Measurements from ENCODE around the gene TSSC4.

TSSC4 gene

GRCh38 chr11:2418693-2419360 lies 18.3 kb downstream of the TSSC4 start:
- DNase-seq (ENCODE audit: low read depth in 1 of 2, low spot score in 1 of 2): no peak
- Histone ChIP-seq H3K27ac (replicated peaks) (no peak overlapping the region), H3K27me3 (ENCODE audit: insufficient read depth, poor library complexity, severe bottlenecking) (no peaks in the 10 kb centered on the region), H3K4me3 (replicated peaks; ENCODE audit: insufficient read depth, low read length) (no peak overlapping the region)
- no peak for TF ChIP-seq GABPA (IDR thresholded peaks at IDR 0.05; ENCODE audit: low read depth)
- TF ChIP-seq POLR2AphosphoS5 (IDR thresholded peaks at IDR 0.05; ENCODE audit: low read depth): no peak
- no peak for TF ChIP-seq SPI1 (IDR thresholded peaks at IDR 0.05; ENCODE audit: borderline replicate concordance, low read depth)
- TF ChIP-seq, protein P1, sequence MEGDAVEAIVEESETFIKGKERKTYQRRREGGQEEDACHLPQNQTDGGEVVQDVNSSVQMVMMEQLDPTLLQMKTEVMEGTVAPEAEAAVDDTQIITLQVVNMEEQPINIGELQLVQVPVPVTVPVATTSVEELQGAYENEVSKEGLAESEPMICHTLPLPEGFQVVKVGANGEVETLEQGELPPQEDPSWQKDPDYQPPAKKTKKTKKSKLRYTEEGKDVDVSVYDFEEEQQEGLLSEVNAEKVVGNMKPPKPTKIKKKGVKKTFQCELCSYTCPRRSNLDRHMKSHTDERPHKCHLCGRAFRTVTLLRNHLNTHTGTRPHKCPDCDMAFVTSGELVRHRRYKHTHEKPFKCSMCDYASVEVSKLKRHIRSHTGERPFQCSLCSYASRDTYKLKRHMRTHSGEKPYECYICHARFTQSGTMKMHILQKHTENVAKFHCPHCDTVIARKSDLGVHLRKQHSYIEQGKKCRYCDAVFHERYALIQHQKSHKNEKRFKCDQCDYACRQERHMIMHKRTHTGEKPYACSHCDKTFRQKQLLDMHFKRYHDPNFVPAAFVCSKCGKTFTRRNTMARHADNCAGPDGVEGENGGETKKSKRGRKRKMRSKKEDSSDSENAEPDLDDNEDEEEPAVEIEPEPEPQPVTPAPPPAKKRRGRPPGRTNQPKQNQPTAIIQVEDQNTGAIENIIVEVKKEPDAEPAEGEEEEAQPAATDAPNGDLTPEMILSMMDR (IDR thresholded peaks at IDR 0.05; ENCODE audit: insufficient read depth, low read length): no peak
- TF ChIP-seq REST (IDR thresholded peaks at IDR 0.05; ENCODE audit: insufficient replicate concordance, low read depth): no peak

DNA sequence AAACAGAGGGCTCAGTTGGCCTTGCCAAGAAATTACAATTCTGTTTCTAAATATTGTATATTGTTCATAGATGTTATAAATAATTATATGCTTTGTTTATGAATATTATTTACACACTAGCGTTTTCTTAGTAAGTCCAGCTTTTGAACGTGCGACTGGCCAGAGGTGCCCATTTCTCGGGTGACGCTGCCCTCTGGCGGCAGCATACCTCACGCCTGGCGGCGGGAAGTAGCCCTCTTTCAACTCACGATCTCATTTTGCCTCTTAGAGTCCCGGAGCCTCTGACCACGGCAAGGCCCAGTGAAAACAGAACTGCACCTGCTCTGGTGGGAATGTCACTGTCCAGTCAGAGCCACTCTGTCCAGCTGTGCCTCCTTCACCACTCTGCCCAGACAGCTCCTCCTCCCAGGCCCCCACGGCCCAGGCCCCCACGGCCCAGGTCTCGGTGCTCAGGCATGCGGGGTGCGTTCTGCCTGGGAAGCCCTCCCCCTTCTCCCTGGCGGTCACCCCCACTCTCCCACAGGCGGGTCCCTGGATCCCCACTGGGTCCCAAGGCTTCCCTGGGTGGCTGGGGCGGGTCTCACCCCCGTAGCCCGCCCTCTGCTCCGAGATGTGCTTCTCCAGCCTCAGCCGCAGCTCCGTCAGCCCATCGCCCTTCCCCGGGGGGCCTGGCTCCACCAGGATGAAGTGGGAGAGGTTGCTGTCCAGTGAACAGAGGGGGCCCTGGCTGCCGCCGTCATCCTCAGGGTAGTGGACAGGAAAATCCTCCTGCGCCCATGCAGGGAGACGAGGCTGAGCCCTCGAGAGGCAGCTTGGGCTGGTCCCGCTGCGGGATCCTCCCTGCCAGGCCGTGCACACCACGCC lies 19.3 kb downstream of the TSSC4 start:
- no peak overlapping the region for H3K27ac ChIP-seq (replicated peaks)
- TF ChIP-seq, protein P1 (IDR thresholded peaks at IDR 0.05; ENCODE audit: insufficient read depth, low read length): peak; percentile 82
- TF ChIP-seq POLR2AphosphoS5 (IDR thresholded peaks at IDR 0.05; ENCODE audit: low read depth) (no peak), REST (IDR thresholded peaks at IDR 0.05; ENCODE audit: insufficient replicate concordance, low read depth) (no peak)
- H3K4me3 ChIP-seq (replicated peaks; ENCODE audit: insufficient read depth, low read length): no peak overlapping the region
- H3K27me3 ChIP-seq (ENCODE audit: insufficient read depth, poor library complexity, severe bottlenecking): no peaks in the 10 kb centered on the region
- peak in 1 of 2 experiments; percentile 73 for DNase-seq (ENCODE audit: low read depth in 1 of 2, low spot score in 1 of 2)

DNA sequence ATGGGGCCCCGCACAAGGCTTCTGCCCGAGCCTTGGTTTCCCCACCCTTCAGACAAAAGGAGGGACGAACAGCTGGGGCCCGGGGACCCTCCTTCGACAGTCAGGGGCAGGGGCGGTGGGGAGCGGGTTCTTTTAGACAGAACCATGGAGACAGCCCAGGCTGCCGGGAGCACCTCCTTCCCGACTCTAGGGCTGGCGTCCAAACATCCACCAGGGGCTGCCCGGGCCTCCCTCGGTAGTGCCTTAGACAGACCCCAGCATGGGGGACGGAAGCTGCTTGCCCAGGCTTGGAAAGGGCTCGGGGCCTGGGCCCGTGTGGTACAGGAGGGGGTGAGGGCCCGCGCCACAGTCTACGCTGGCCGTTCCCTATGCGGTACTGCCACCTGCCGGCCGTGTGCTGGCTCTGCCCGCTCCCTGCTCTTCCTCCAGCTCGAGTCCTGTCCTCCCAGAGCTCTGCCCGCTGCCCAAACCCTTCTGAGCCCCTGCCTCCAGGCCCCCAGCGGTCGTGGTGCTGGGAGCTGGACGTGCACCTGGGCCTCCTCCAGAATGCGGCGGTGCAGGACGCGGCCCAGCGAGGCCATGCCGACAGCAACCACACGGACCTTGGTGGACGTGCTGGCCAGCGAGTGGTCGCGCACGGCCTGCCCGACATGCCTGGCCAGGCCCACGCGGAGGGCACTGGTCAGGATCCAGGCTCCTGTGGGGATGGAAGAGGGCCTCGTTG lies 20.1 kb downstream of the TSSC4 start:
- peak in 1 of 2 experiments; percentile 62 for DNase-seq (ENCODE audit: low read depth in 1 of 2, low spot score in 1 of 2)
- H3K27me3 ChIP-seq (ENCODE audit: insufficient read depth, poor library complexity, severe bottlenecking): no peaks in the 10 kb centered on the region
- H3K4me3 ChIP-seq (replicated peaks; ENCODE audit: insufficient read depth, low read length): no peak overlapping the region
- H3K27ac ChIP-seq (replicated peaks): no peak overlapping the region
- TF ChIP-seq, protein P1 (IDR thresholded peaks at IDR 0.05; ENCODE audit: insufficient read depth, low read length): peak; percentile 92
- TF ChIP-seq SPI1 (IDR thresholded peaks at IDR 0.05; ENCODE audit: borderline replicate concordance, low read depth): no peak

Measured in HL-60 (cell line).